H9 (cell line): ENCODE data around the gene CCNF. TPM values are rescaled to one million over a fixed set of nuclear protein-coding genes. Genes with fewer than 3 reads are reported as not detected.

Experiments used
- DNase-seq: peaks from one replicate; pipeline ENCODE4 v3.0.0-alpha.2; 2017
- H2AFZ ChIP-seq: one replicate; pipeline ENCODE4 v1.6.1; 2013; ENCODE audit warnings: mild to moderate bottlenecking, low read length, control low read depth, moderate library complexity
- H2AK5ac ChIP-seq: 2 replicates; pipeline ENCODE4 v1.6.1; 2013; ENCODE audit warnings: low read length, control low read depth, mixed read lengths; ENCODE audit not compliant: insufficient read length
- H2BK120ac ChIP-seq: one replicate; pipeline ENCODE4 v1.6.1; 2013; ENCODE audit warnings: low read depth, mild to moderate bottlenecking, low read length, control low read depth, inconsistent platforms; ENCODE audit not compliant: poor library complexity, severe bottlenecking
- H2BK12ac ChIP-seq: 2 replicates; pipeline ENCODE4 v1.6.1; 2013; ENCODE audit warnings: low read length, control low read depth, mixed read lengths, low read depth; ENCODE audit not compliant: insufficient read length
- H2BK15ac ChIP-seq: 2 replicates; pipeline ENCODE4 v1.6.1; 2013; ENCODE audit warnings: low read depth, low read length, control low read depth
- H2BK20ac ChIP-seq: one replicate; pipeline ENCODE4 v1.6.1; 2013; ENCODE audit warnings: low read depth, mild to moderate bottlenecking, low read length, control low read depth, inconsistent platforms; ENCODE audit not compliant: poor library complexity, severe bottlenecking
- H2BK5ac ChIP-seq: 2 replicates; pipeline ENCODE4 v1.6.1; 2013; ENCODE audit warnings: low read length, control low read depth, mixed read lengths; ENCODE audit not compliant: insufficient read length
- H3K14ac ChIP-seq: 2 replicates; pipeline ENCODE4 v1.6.1; 2013; ENCODE audit warnings: low read length, control low read depth; ENCODE audit not compliant: insufficient read depth
- H3K18ac ChIP-seq: 2 replicates; pipeline ENCODE4 v1.6.1; 2013; ENCODE audit warnings: low read depth, mild to moderate bottlenecking, mixed read lengths, low read length, control low read depth; ENCODE audit not compliant: insufficient read length
- H3K23ac ChIP-seq: 2 replicates; pipeline ENCODE4 v1.6.1; 2013; ENCODE audit warnings: low read length, control low read depth, mixed read lengths, low read depth; ENCODE audit not compliant: insufficient read length
- H3K23me2 ChIP-seq: 2 replicates; pipeline ENCODE4 v1.6.1; 2013; ENCODE audit warnings: low read depth, mild to moderate bottlenecking, mixed read lengths, low read length, control low read depth; ENCODE audit not compliant: insufficient read length, poor library complexity, severe bottlenecking
- H3K27ac ChIP-seq: 2 replicates; pipeline ENCODE4 v1.5.1; 2013; ENCODE audit warnings: low read length, control low read depth, mixed read lengths, low read depth; ENCODE audit not compliant: insufficient read length
- H3K27me3 ChIP-seq: 2 replicates; pipeline ENCODE4 v1.6.1; 2013; ENCODE audit warnings: low read length, control low read depth, inconsistent platforms; ENCODE audit not compliant: insufficient read depth
- H3K4ac ChIP-seq: 2 replicates; pipeline ENCODE4 v1.6.1; 2013; ENCODE audit warnings: low read depth, mild to moderate bottlenecking, control low read depth, inconsistent platforms, low read length, moderate library complexity
- H3K4me1 ChIP-seq: 2 replicates; pipeline ENCODE4 v1.6.1; 2013; ENCODE audit warnings: low read length, control low read depth, inconsistent platforms; ENCODE audit not compliant: insufficient read depth
- H3K4me2 ChIP-seq: 2 replicates; pipeline ENCODE4 v1.6.1; 2013; ENCODE audit warnings: low read length, control low read depth, mixed read lengths; ENCODE audit not compliant: insufficient read length, insufficient read depth
- H3K56ac ChIP-seq: 2 replicates; pipeline ENCODE4 v1.6.1; 2013; ENCODE audit warnings: low read depth, mild to moderate bottlenecking, mixed read lengths, low read length, control low read depth; ENCODE audit not compliant: insufficient read length
- H3K79me1 ChIP-seq: 2 replicates; pipeline ENCODE4 v1.6.1; 2013; ENCODE audit warnings: low read depth, mild to moderate bottlenecking, moderate library complexity, low read length, control low read depth, inconsistent platforms; ENCODE audit not compliant: insufficient read depth, poor library complexity, severe bottlenecking
- H3K79me2 ChIP-seq: 2 replicates; pipeline ENCODE4 v1.6.1; 2013; ENCODE audit warnings: low read length, control low read depth, inconsistent platforms; ENCODE audit not compliant: insufficient read depth
- H3K9ac ChIP-seq: 2 replicates; pipeline ENCODE4 v1.6.1; 2013; ENCODE audit warnings: low read length, control low read depth, mixed read lengths; ENCODE audit not compliant: insufficient read length; ENCODE audit errors: extremely low read depth
- H3K9me3 ChIP-seq: one replicate; pipeline ENCODE4 v1.6.1; 2013; ENCODE audit warnings: low read depth, low read length, inconsistent platforms; ENCODE audit not compliant: control insufficient read depth
- H3T11ph ChIP-seq: one replicate; pipeline ENCODE4 v1.6.1; 2013; ENCODE audit warnings: mild to moderate bottlenecking, low read length, control low read depth, inconsistent platforms
- H4K20me1 ChIP-seq: one replicate; pipeline ENCODE4 v1.6.1; 2013; ENCODE audit not compliant: control insufficient read depth, insufficient read length, insufficient read depth
- H4K5ac ChIP-seq: 2 replicates; pipeline ENCODE4 v1.6.1; 2013; ENCODE audit warnings: low read depth, mild to moderate bottlenecking, mixed read lengths, low read length, control low read depth; ENCODE audit not compliant: insufficient read length
- H4K8ac ChIP-seq: replicated peaks from 2 replicates; pipeline ENCODE4 v1.6.1; 2013; ENCODE audit warnings: low read length, control low read depth, mixed read lengths, low read depth; ENCODE audit not compliant: insufficient read length
- H4K91ac ChIP-seq: 2 replicates; pipeline ENCODE4 v1.6.1; 2013; ENCODE audit warnings: low read depth, mild to moderate bottlenecking, moderate library complexity, mixed read lengths, low read length, control low read depth; ENCODE audit not compliant: insufficient read length
- H3K27ac Mint-ChIP-seq, 3 experiments: 2 replicates in 2 of 3; 3 replicates in 1 of 3; pipeline ENCODE4 v1.8.0; 2020 to 2021; ENCODE audit warnings: mixed read lengths in 3 of 3, mild to moderate bottlenecking in 1 of 3, moderate library complexity in 1 of 3
- H3K27me3 Mint-ChIP-seq: 2 replicates; pipeline ENCODE4 v1.8.0; 2021; ENCODE audit warnings: low read depth, mild to moderate bottlenecking, moderate library complexity, mixed read lengths
- H3K36me3 Mint-ChIP-seq, 3 experiments: 2 replicates in 2 of 3; 3 replicates in 1 of 3; pipeline ENCODE4 v1.8.0; 2020 to 2021; ENCODE audit warnings: low read depth in 3 of 3, mixed read lengths in 3 of 3; ENCODE audit not compliant: insufficient read depth in 1 of 3
- H3K4me1 Mint-ChIP-seq, 2 experiments: 2 replicates each; pipeline ENCODE4 v1.8.0; 2020; ENCODE audit warnings: mixed read lengths in 2 of 2
- H3K4me3 Mint-ChIP-seq, 2 experiments: 2 replicates in 1 of 2; 3 replicates in 1 of 2; pipeline ENCODE4 v1.8.0; 2020 to 2021; ENCODE audit warnings: mild to moderate bottlenecking in 2 of 2, mixed read lengths in 2 of 2, moderate library complexity in 1 of 2
- H3K9me3 Mint-ChIP-seq, 2 experiments: 2 replicates in 1 of 2; 3 replicates in 1 of 2; pipeline ENCODE4 v1.8.0; 2020; ENCODE audit warnings: mild to moderate bottlenecking in 2 of 2, mixed read lengths in 2 of 2, moderate library complexity in 1 of 2
- WGBS: extraction: QIAGEN DNeasy Blood & Tissue Kit; methylation state at CpG from one replicate; pipeline ENCODE4 v1.1.7; 2013; ENCODE audit warnings: missing lambda C conversion rate, low lambda C conversion rate, mixed read lengths; ENCODE audit not compliant: insufficient read length; ENCODE audit errors: extremely low coverage; 5-methylcytosine and 5-hydroxymethylcytosine counted together
- total RNA-seq: library from RNA; stranded (reverse); gene quantifications from 2 replicates; pipeline ENCODE4 v1.2.1, GENCODE V29; 2021
- TF ChIP-seq, protein P1 (sequence below): fragments of 200-600 bp; sonication (generic); conservative IDR thresholded peaks from 3 replicates; pipeline ENCODE4 v1.8.0; 2021; ENCODE audit warnings: antibody characterized with exemption, mild to moderate bottlenecking

Gene CCNF
- total RNA-seq, 1 experiment from 2014 or later: 61.6 TPM

DNA sequence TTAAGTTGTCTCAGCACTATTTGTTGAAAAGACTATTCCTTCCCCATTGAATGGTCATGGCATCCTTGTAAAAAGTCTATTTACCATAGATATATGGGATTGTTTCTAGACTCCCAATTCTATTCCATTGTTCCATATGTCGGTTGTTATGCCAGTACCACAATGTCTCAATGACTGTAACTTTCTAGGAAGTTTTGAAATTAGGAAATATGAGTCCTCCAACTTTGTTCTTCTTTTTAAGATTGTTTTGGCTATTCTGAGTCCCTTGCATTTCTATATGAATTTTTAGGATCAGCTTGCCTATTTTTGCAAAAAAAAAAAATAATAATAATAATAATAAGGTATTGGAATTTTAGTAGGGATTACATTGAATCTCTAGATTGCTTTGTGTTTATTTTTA, 45.7 kb upstream of the CCNF start:
- Histone ChIP-seq H2BK20ac (no peak overlapping the region), H3K27me3 (no peaks in the 10 kb centered on the region), H3K14ac (no peak overlapping the region), H3K4ac (no peak overlapping the region), H2BK15ac (no peak overlapping the region), H3K27ac (no peak overlapping the region), H4K20me1 (no peaks in the 10 kb centered on the region), H3K79me2 (no peaks in the 10 kb centered on the region), H3K4me2 (no peak overlapping the region), H3T11ph (no peak overlapping the region), H2BK5ac (no peak overlapping the region), H3K23me2 (no peaks in the 10 kb centered on the region), H4K91ac (no peak overlapping the region), H3K9me3 (no peaks in the 10 kb centered on the region), H2AK5ac (no peak overlapping the region), H3K56ac (no peak overlapping the region), H3K9ac (no peak overlapping the region), H3K23ac (no peak overlapping the region), H4K8ac (no peak overlapping the region), H4K5ac (no peak overlapping the region), H2AFZ (no peak overlapping the region), H3K79me1 (no peaks in the 10 kb centered on the region), H2BK12ac (no peak overlapping the region), H2BK120ac (no peak overlapping the region), H3K4me1 (peaks cover 6% of the 10 kb centered on the region; the same call in 1 of the 2 replicates), H3K18ac (no peak overlapping the region)
- TF ChIP-seq, protein P1, sequence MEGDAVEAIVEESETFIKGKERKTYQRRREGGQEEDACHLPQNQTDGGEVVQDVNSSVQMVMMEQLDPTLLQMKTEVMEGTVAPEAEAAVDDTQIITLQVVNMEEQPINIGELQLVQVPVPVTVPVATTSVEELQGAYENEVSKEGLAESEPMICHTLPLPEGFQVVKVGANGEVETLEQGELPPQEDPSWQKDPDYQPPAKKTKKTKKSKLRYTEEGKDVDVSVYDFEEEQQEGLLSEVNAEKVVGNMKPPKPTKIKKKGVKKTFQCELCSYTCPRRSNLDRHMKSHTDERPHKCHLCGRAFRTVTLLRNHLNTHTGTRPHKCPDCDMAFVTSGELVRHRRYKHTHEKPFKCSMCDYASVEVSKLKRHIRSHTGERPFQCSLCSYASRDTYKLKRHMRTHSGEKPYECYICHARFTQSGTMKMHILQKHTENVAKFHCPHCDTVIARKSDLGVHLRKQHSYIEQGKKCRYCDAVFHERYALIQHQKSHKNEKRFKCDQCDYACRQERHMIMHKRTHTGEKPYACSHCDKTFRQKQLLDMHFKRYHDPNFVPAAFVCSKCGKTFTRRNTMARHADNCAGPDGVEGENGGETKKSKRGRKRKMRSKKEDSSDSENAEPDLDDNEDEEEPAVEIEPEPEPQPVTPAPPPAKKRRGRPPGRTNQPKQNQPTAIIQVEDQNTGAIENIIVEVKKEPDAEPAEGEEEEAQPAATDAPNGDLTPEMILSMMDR: no peak
- no peak for DNase-seq
- no peak overlapping the region for H3K4me3 Mint-ChIP-seq
- no CpG with 5 or more reads among the region's 1 CpG for WGBS
- peaks cover 6% of the 10 kb centered on the region for H3K27me3 Mint-ChIP-seq
- H3K36me3 Mint-ChIP-seq: peaks cover 2 to 9% (median 3%) of the 10 kb centered on the region in 3 experiments; a peak in 6 of 7 replicates
- peaks cover 21% of the 10 kb centered on the region in 2 experiments for H3K4me1 Mint-ChIP-seq
- no peak overlapping the region for H3K27ac Mint-ChIP-seq
- H3K9me3 Mint-ChIP-seq: peaks cover 6 to 7% of the 10 kb centered on the region in 2 experiments
